ENCODE results near the gene TMEM86B. TPM values are rescaled to one million over a fixed set of nuclear protein-coding genes. Genes with fewer than 3 reads are reported as not detected.
"Not testable (repeated sequence)": the region's sequence is repeated elsewhere in the genome, so short reads cannot be mapped to it uniquely, and the experiment has no call there.

The TMEM86B gene
- total RNA-seq, 1 donor from 2014 or later: 11.2 TPM

- intact Hi-C loops (cut with micrococcal nuclease): no loop called here
Observed at GRCh38 chr19:55244004-55244680, 15.6 kb upstream of the TMEM86B start.

- intact Hi-C loops (cut with micrococcal nuclease): no loop called here
Observed at GRCh38 chr19:55242517-55242916, 14.0 kb upstream of the TMEM86B start.

DNA sequence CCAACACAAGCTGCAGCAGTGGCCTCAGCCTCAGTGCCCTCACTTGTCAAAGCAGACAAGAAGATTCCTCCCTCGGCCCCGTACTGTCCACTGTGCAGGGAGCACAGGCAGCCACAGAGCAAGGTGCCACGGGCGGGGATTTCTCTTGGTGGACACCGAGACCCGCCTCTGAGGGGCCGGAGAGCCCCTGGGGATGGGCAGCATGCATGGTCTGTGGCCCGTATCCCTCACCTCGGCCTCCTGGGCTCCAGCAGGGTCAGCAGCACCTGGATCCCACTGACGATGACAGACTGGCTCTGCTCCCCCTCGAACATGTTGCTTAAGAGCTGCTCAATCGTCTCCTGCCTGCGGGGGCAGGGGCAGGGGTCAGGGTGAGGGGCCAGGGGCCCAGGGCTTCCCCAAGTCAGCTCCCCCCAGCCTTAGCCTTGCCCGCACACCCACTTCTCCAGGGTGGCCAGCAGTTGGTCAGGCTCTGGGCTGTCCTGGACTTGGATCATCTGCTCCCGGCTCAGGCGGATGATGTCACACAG, 13.4 kb upstream of the TMEM86B start:
- intact Hi-C loops (cut with micrococcal nuclease): no loop called here

GRCh38 chr19:55241143-55241934, 12.8 kb upstream of the TMEM86B start:
- intact Hi-C loops (cut with micrococcal nuclease): no loop called here

DNA sequence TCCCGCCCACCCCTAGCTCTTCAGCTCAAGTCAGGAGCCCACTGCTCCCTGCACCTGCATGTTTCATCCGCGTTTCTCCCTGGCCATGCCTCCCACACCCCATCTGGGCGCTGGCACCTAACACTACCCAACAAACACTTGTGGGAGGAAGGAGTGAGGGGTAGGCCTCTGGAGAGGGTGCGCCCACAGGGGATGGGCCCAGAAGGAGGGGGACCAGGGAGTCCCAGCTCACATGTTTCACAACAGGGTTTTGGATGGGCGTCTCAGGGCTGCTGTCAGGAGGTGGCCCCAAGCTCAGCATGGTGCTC, 12.1 kb upstream of the TMEM86B start:
- intact Hi-C loops (cut with micrococcal nuclease): no loop called here

DNA sequence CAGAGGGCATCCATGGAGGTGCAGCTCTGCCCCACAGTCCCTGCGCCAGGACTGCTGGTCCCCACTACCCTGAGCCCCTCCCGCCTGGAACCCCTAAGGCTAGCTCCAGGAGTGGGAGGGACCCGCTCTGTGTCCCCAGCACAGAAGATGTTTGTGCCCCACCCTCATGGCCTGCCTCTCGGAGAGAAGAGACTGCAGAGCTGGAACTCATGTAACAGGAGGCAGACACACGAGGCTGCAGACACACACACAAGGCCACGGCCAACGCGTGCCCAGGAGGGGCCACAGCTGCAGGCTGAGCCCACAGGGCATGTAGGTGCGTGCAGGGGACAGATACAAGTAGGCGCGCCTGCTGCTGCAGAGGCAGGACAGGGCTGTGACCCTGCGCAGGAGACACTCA, 10.4 kb upstream of the TMEM86B start:
- intact Hi-C loops (cut with micrococcal nuclease): no loop called here

GRCh38 chr19:55238030-55238429, 9.5 kb upstream of the TMEM86B start:
- intact Hi-C loops (cut with micrococcal nuclease): no loop called here

GRCh38 chr19:55232986-55233385, 4.4 kb upstream of the TMEM86B start:
- intact Hi-C loops (cut with micrococcal nuclease): no loop called here

DNA sequence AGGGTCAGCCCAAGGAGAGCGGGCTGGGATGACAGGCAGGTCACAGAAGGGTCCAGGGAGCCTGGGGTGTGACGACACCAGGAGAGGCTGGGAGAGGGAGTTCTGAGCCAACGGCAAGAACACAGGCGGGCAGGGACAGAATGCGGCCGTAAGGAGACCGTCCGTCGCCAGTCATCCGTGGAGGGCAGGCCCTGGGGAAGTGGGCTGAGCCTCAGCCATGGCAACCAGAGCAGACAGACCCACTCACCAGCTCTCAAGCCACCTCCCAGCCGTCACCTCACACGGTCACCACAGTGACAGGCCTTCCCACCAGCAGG, 3.7 kb upstream of the TMEM86B start:
- intact Hi-C loops (cut with micrococcal nuclease): no loop called here

DNA sequence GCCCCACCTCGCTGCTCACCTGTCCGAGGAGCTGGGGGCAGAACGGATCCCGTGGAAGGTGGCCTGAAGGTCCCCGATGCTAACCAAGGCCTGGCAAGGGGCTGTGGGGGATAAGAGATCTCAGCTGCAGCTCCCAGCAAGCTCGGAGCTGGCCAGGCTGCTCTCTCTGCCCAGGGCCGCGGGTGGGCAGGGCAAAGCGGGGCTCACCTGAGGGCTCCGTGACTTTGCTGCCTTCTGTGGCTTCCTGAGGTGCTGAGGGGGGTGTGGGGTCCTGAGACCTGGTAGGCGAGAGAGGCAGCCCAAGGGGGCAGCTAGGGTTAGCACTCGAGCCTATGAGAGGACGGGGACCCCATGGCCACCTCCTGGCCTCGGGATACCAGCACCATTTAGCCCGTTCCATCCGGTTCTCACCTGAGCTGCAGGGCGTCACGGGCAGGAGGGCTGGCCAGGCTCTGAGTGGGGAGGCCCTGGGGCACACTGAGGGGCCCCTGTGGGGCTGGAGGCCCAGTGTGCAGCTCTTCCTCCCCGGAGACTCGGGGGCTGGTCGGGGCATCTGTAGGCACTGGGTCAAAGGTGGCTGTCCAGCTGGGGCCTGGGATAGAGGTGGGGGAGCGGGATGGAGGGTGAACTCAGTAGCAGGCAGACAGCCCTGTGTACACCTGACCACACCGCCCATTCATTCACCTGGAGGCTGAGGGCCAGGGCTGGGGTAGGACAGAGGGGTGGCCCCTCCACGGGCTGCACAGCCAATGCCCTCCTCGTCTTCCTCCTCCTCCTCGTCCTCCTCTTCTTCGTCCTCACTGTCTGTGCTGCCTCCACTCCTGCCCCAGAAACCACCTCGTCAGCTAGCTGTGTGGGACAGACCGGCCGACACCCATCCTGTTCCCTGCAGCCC, 3.1 kb upstream of the TMEM86B start:
- intact Hi-C loops (cut with micrococcal nuclease): no loop called here

DNA sequence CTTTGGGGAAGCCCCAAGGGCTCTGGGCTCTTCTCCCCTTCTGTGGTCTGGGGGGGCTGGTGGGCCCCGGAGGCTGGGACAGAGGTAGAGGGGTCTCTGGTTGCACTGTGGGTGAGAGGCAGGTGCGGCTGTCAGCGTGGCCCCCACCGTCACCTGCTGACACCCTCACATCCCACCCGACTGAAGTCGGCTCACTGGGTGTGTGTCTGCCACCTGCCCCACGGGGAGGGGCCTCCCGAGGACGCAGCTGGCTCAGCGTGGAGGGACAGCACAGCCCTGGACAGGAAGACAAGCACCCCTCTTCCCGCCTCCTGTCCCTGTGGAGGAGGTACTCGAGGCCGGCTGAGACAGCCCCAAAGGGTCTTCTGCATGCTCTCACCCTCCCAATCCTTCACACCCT, 2.2 kb upstream of the TMEM86B start:
- intact Hi-C loops (cut with micrococcal nuclease): no loop called here

DNA sequence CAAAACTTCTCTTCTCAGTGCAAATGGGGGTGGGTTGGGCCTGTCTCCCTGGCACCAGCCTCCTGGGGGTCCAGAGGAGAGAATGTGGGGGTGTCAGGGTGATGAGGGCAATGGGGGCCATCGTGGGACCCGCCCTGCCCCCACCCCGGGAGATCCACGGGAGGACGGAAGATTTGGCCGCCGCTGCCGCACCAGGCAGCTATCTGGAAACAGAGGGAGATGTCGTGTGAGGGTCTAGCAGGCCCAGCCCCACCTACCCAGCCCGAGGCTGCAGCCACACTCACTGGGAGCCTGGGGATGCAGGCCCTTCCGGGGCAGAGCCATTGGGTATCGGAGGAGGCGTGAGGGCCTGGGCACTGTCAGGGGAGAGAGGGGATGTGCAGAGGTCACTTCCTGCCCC, 1.8 kb upstream of the TMEM86B start:
- intact Hi-C loops (cut with micrococcal nuclease): no loop called here

DNA sequence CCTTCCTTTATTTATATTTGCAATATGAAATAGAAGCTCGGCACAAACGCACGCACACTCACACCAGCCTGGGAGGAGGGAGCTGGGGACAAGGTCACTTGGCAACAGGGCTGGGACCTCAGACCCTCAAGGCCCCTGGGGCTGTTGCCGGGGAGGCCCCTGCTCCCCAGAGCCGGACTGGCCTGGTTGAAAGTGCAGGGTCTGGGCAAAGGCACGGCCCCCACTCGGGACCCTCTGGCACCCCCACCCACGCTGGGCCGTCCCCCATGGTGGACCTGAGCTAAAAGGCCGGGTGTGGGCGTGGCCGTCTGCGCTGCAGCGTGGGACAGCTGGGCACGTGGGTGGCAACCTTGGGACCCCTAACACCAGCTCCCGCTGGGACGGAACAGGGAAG, 1.2 kb upstream of the TMEM86B start:
- intact Hi-C loops (cut with micrococcal nuclease): no loop called here

- intact Hi-C loops (cut with micrococcal nuclease): no loop called here
Observed at GRCh38 chr19:55229145-55229788, 704 bp upstream of the TMEM86B start.

GRCh38 chr19:55228015-55228391, 560 bp downstream of the TMEM86B start:
- intact Hi-C loops (cut with micrococcal nuclease): no loop called here

GRCh38 chr19:55227241-55228014, 1.1 kb downstream of the TMEM86B start:
- intact Hi-C loops (cut with micrococcal nuclease): no loop called here

GRCh38 chr19:55226788-55227187, 1.8 kb downstream of the TMEM86B start:
- intact Hi-C loops (cut with micrococcal nuclease): no loop called here

- intact Hi-C loops (cut with micrococcal nuclease): no loop called here
Observed at GRCh38 chr19:55226273-55226672, 2.3 kb downstream of the TMEM86B start.

GRCh38 chr19:55225415-55225958, 3.1 kb downstream of the TMEM86B start:
- intact Hi-C loops (cut with micrococcal nuclease): no loop called here

DNA sequence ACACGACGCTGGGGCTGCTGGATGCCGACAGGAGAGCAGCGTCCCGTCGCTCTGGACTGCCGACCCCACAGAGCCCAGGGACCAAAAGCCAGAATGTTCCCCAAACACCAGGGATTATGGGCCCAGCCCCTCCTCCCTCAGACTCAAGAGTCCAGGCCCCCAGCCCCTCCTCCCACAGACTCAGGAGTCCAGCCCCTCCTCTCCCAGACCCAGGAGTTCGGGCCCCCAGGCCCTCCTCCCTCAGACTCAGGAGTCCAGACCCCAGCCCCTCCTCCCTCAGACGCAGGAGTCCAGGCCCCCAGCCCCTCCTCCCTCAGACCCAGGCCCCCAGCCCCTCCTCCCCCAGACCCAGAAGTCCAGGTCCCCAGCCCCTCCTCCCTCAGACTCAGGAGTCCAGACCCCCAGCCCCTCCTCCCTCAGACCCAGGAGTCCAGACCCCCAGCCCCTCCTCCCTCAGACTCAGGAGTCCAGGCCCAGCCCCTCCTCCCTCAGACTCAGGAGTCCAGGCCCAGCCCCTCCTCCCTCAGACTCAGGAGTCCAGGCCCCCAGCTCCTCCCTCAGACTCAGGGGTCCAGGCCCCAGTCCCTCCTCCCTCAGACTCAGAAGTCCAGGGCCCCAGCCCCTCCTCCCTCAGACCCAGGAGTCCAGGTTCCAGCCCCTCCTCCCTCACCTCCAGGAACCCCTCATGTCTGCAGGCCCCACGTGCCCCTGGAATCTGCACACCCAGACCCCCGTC, 3.7 kb downstream of the TMEM86B start:
- intact Hi-C loops (cut with micrococcal nuclease): not testable (repeated sequence)
